Anterior cingulate cortex (tissue), 58 donors: ENCODE measurements around the gene ARL14EP.

Experiments
- DNase-seq, 58 donors: peaks; one replicate each; lab custom pipeline; 2025; lab: John Stamatoyannopoulos, UW

Gene ARL14EP

GRCh38 chr11:30368394-30368793 is 45.5 kb downstream of the ARL14EP start:
- no peak for DNase-seq

DNA sequence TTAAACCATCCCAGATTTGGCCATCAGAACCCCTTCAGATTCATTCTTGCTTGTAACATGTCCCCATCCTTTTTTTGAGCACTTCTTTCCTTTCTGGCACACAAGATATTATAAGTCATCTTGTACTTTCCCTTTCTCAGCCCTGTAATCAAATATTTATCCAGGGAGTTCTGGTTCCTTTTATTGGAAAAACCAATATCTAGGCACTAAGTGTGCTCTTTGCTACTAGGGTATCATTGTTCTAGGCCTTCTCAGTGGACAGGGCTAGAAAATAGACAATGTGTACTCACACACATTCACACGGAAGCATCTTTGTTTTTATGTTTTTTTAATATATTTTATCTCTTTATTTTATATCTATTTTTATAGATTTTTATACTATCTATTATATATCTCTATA is 47.3 kb downstream of the ARL14EP start:
- no peak for DNase-seq

DNA sequence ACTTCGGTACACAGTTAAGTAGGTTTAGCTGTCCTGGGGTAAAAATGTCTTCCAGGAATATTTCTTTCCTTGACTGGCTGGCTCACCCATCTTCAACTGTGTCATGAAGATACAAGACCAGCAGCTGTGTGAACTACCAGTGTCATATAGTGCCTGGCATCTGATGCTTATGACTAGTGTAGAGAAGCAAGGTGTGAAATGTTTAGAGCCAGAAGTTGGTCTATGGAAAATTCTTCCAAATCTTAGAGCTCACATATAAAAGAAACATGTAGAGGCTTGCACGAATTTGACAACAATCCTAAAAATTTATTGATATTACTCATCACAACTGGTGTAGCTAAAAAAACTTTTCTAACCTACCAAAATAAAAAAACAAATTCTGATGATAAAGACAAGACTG is 54.4 kb downstream of the ARL14EP start:
- DNase-seq, result no peak

GRCh38 chr11:30380846-30381245 is 57.9 kb downstream of the ARL14EP start:
- DNase-seq, result no peak

DNA sequence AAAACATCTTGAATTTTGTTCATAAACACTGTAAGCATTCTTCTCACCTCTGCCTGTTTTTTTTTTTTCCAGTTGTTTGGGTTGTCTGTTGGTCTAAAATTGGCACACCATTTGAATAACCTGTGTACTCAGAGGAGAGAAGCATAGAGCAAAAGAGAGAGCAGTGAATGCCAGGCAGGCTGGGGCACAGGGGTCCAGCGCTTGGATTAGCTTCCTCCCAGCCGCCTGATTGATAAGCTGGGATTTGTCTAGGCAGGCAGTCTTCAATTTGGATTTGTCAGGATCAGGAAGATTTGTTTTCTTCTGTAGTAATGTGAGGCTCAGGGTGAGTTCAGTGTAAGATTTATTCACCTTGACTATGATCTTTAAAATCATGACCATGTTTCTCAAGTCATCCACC is 59.0 kb downstream of the ARL14EP start:
- DNase-seq, result no peak
